Ovary (tissue), 9 donors: ENCODE results near the gene OR9Q1. TPM values are rescaled to one million over a fixed set of nuclear protein-coding genes. Genes with fewer than 3 reads are reported as not detected.

Source experiments
- DNase-seq, 5 donors: peaks; one replicate each; pipeline ENCODE4 v3.0.0-alpha.2; 2019 to 2020
- H3K27ac ChIP-seq, 2 donors: fragments of 200-600 bp; one replicate each; pipeline versions ENCODE4 v1.5.1 to v1.8.0; 2019 to 2022
- H3K27me3 ChIP-seq: fragments of 200-600 bp; one replicate; pipeline ENCODE4 v1.8.0; 2022
- H3K36me3 ChIP-seq: fragments of 200-600 bp; sonication (generic); one replicate; pipeline ENCODE4 v1.5.1; 2019
- H3K4me1 ChIP-seq: one replicate; pipeline ENCODE4 v1.8.1; 2013; ENCODE audit warnings: mild to moderate bottlenecking, moderate library complexity; ENCODE audit not compliant: insufficient read depth
- H3K4me3 ChIP-seq: fragments of 200-600 bp; sonication (generic); one replicate; pipeline ENCODE4 v1.5.1; 2017
- H3K9me3 ChIP-seq, 2 donors: fragments of 200-600 bp in 1 of 2; sonication (generic) in 1 of 2; one replicate each; pipeline versions ENCODE4 v1.5.1 to v1.8.1; 2013 to 2019; ENCODE audit warnings: mild to moderate bottlenecking in 1 of 2, moderate library complexity in 1 of 2
- EP300 ChIP-seq: sonication (generic); formaldehyde crosslinking; IDR thresholded peaks from one replicate; pipeline ENCODE4 v1.6.1; 2017; ENCODE audit warnings: antibody characterized with exemption
- POLR2A ChIP-seq: fragments of 450-650 bp; IDR thresholded peaks from one replicate; pipeline ENCODE4 v1.6.1; 2017; ENCODE audit warnings: antibody characterized with exemption, mild to moderate bottlenecking, moderate library complexity
- WGBS, 3 donors: extraction: QIAGEN DNeasy Blood & Tissue Kit in 1 of 3; methylation state at CpG; one replicate each; pipeline versions ENCODE4 v1.1.5 to v1.1.7; 2013 to 2017; 5-methylcytosine and 5-hydroxymethylcytosine counted together
- intact Hi-C, 4 donors: fragments of 100-400 bp; cut with DNase I; formaldehyde crosslinking; loops; one replicate each; pipeline versions ENCODE4 v1.11.0 to v1.15.1; 2022 to 2023
- polyA plus RNA-seq, 2 donors: library from polyadenylated mRNA; stranded (reverse); fragments of 200-250 nt in 1 of 2; fragments of 350-450 nt in 1 of 2; fragmentation: Illumina TruSeq in 1 of 2; extraction: RNeasy Lipid Tissue Mini Kit (QIAGEN cat#74804) in 1 of 2; gene quantifications; one replicate each; pipeline ENCODE4 v1.2.3, GENCODE V29; 2013 to 2014
- total RNA-seq, 7 donors: library from RNA; depleted of rRNA in 2 of 7; stranded (reverse); fragments of >200 nt in 2 of 7; fragmentation: NEBNext Ultra II Directional in 3 of 7; extraction: Animal tissue kit (Norgen Biotek cat#: 25700) in 3 of 7; gene quantifications; one replicate each; pipeline versions ENCODE4 v1.1.0 to v1.2.4, GENCODE V29; 2016 to 2023
- TF ChIP-seq, protein P1 (sequence below), 3 donors: fragments of 450-650 bp in 2 of 3; fragments of 200-600 bp in 1 of 3; IDR thresholded peaks; one replicate each; pipeline versions ENCODE4 v1.5.1 to v1.8.0; 2016 to 2022; ENCODE audit warnings: antibody characterized with exemption in 3 of 3, mild to moderate bottlenecking in 1 of 3
- donor health status: DM: no; HTN: no; CAD: no; lungs with moderate emphysema.
- donor health status: DM: no; HTN: no; CAD: no.
- donor health status: Bipolar disorder and iron deficiency.
- donor health status: DM: yes; HTN: yes; CAD: no.
- donor health status: DM: no; HTN: no; CAD: no.
- donor health status: DM: yes; HTN: yes; CAD: no.

The OR9Q1 gene
- total and polyA plus RNA-seq, 9 donors, result not detected

GRCh38 chr11:58027341-58027740, 3.7 kb downstream of the OR9Q1 start:
- TF ChIP-seq, protein P1, sequence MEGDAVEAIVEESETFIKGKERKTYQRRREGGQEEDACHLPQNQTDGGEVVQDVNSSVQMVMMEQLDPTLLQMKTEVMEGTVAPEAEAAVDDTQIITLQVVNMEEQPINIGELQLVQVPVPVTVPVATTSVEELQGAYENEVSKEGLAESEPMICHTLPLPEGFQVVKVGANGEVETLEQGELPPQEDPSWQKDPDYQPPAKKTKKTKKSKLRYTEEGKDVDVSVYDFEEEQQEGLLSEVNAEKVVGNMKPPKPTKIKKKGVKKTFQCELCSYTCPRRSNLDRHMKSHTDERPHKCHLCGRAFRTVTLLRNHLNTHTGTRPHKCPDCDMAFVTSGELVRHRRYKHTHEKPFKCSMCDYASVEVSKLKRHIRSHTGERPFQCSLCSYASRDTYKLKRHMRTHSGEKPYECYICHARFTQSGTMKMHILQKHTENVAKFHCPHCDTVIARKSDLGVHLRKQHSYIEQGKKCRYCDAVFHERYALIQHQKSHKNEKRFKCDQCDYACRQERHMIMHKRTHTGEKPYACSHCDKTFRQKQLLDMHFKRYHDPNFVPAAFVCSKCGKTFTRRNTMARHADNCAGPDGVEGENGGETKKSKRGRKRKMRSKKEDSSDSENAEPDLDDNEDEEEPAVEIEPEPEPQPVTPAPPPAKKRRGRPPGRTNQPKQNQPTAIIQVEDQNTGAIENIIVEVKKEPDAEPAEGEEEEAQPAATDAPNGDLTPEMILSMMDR (IDR thresholded peaks at IDR 0.05), result no peak
- TF ChIP-seq EP300, result no peak
- TF ChIP-seq POLR2A, result no peak
- DNase-seq, result no peak
- no peaks in the 10 kb centered on the region for H3K9me3 ChIP-seq
- intact Hi-C loops, result no loop called here
- WGBS, 3 donors, result 69 to 72% (median 70%) methylated on average over 4 of the region's 4 CpGs
- H3K36me3 ChIP-seq, result no peaks in the 10 kb centered on the region
- H3K27ac ChIP-seq, result no peak overlapping the region
- no peaks in the 10 kb centered on the region for H3K27me3 ChIP-seq
- peaks cover 5% of the 10 kb centered on the region for H3K4me1 ChIP-seq
- no peak overlapping the region for H3K4me3 ChIP-seq

DNA sequence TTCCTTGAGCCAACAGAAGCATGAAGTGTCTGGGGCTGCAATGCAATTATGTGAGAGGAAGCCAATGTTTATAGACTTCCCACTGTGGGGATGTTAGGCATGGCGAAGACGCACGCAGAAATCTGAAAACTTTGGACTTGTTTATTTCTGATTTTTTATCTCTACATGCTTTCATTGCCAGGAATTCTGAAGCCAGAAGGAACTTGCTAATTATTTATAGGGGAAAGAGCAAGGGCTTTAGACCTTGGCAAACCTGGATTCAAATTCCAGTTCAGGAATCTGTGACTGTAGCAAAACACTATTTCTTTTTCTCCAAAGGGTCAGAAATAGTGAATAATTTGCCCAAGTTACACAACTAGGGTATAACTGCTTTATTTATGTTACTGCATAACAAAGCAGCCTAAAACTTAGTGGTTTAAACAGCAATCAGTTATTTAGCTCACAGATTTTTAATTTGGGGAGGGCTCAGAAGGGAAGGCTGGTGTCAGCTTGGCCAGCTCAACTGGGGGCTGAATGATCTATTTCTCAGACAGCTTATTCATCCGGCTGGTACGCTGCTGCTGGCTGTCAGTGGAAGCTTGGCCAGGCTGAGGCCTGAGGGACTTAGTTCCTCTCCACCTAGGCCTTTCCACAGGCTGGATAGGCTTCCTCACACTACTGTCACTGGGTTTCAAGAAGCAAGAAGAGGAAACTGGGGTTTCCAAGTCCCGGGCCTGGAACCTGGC, 5.2 kb downstream of the OR9Q1 start:
- no peak for DNase-seq

DNA sequence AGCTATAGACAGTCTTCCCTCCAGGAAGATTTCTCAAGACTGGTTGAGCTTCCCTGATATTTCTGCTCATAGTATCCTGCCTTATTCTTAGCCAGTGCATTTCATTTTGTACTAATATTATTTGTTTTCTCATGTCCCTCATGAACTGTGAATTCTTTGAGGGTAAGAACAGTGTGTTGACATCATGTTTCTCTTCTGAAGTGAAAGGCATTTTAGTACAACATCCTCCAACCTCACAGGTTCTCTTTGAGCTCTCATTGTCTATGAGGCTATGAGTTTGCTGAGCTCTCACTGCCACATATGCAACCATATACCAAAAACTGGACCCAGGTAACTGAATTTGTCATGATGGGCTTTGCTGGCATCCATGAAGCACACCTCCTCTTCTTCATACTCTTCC, 7.0 kb downstream of the OR9Q1 start, which contains the start of gene OR6Q1:
Gene OR6Q1, plus strand, starts transcription at position 301 of the 400 bp plus-strand sequence. Its CDS starts 0 bp downstream, at position 301.
- no peak for DNase-seq
- no peak within 1 kb of the TSS for H3K27ac ChIP-seq
- intact Hi-C loops, result no loop called here

More for the DNA sequence above, 5.2 kb downstream of the OR9Q1 start:
- Histone ChIP-seq H3K27me3 (no peaks in the 10 kb centered on the region), H3K27ac (no peak overlapping the region), H3K4me1 (peaks cover 5% of the 10 kb centered on the region), H3K9me3 (no peaks in the 10 kb centered on the region), H3K4me3 (no peak overlapping the region), H3K36me3 (no peaks in the 10 kb centered on the region)
- WGBS, 3 donors, result 15 to 21% (median 16%) methylated on average over 6 of the region's 6 CpGs
- intact Hi-C loops, result no loop called here
- TF ChIP-seq, protein P1 (IDR thresholded peaks at IDR 0.05), result no peak
- TF ChIP-seq EP300 (no peak), POLR2A (no peak)

GRCh38 chr11:58034471-58034870, 10.8 kb downstream of the OR9Q1 start:
- Histone ChIP-seq H3K36me3 (no peaks in the 10 kb centered on the region), H3K9me3 (no peaks in the 10 kb centered on the region), H3K4me1 (no peaks in the 10 kb centered on the region), H3K27ac (no peak overlapping the region), H3K27me3 (no peaks in the 10 kb centered on the region), H3K4me3 (no peak overlapping the region)
- no peak for TF ChIP-seq EP300
- TF ChIP-seq, protein P1 (IDR thresholded peaks at IDR 0.05), result no peak
- TF ChIP-seq POLR2A, result no peak
- intact Hi-C loops, result no loop called here
- no peak for DNase-seq
- WGBS, 3 donors, result 83 to 86% (median 86%) methylated on average over 2 of the region's 2 CpGs

More for the DNA sequence above, 7.0 kb downstream of the OR9Q1 start, which contains the start of gene OR6Q1:
- Histone ChIP-seq H3K36me3 (no peaks in the 10 kb centered on the region), H3K9me3 (no peaks in the 10 kb centered on the region), H3K27me3 (no peaks in the 10 kb centered on the region), H3K4me3 (no peak within 1 kb of the TSS), H3K4me1 (peaks cover 3% of the 10 kb centered on the region)
- TF ChIP-seq POLR2A, result no peak
- no peak for TF ChIP-seq EP300
- TF ChIP-seq, protein P1 (IDR thresholded peaks at IDR 0.05), result no peak
